ENCODE measurements around the gene MYL5.

The MYL5 gene

DNA sequence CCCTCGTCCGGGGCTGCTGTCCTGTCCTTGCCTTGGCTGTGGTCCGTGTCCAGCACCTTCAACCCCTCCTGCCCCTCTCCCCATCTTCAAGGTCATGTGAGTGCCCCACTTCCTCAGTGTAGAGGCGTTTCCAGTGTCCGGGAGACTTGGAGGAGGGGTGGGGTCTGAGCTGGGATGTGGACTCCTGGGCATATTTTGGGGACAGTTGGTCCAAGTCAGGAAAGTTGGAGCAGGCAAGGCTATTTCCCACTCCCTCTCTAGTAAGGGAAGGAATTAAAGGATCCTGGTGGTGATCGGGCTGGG is 34.2 kb downstream of the MYL5 start:
- DNase-seq: no peak

DNA sequence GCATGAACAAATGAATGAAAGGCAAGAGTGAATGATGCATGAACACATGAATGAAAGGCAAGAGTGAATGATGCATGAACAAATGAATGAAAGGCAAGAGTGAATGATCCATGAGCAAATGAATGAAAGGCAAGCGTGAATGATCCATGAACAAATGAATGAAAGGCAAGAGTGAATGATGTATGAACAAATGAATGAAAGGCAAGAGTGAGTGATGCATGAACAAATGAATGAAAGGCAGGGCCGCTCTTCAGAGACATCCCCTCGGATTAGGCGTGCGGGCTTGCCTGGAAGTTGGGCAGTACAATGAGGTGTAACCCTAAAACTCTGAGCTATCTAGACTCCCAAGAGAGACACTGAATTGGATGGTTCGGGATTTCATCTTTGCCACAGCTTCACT is 35.0 kb downstream of the MYL5 start:
- DNase-seq: no peak

GRCh38 chr4:710116-710515 is 35.8 kb downstream of the MYL5 start:
- DNase-seq: no peak

DNA sequence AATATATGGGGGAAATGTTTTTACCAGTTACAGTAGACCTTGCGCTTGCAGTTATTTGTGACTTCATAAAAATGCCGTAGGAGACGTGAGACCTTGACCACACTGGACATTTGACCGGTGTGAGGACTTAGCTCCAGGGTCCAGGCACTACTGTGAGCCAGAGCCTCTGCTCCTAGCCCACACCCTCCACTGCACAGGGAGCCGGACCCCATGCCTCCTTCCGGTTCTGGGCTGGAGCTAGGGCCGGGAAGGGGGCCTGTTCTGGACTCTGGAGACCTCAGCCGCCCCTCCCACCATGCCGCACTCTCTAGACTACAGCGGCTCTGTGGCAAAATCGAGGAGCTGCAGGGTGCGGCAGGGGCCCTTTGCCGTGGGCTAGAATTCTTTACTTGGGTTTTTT is 36.6 kb downstream of the MYL5 start:
- no peak for DNase-seq

DNA sequence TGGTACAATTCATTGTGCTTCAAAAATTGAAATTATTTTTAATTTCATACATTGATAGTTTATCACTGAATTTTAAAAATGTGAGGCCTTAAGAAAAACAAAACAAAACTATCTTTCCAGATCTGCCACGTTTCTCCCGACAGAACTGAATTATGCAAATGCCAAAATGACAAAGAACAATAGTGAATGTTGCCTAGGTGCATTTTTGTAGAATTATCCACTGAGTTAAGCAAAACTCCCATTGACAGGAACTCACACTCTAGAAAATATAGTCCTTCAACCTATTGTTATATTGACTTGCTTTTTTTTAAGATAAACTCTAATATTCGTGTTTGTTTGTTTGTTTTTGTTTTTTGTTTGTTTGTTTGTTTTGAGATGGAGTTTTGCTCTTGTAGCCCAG is 37.8 kb downstream of the MYL5 start:
- DNase-seq: no peak

GRCh38 chr4:712916-713632 is 38.7 kb downstream of the MYL5 start:
- DNase-seq: no peak

GRCh38 chr4:714087-714486 is 39.7 kb downstream of the MYL5 start:
- DNase-seq: no peak

DNA sequence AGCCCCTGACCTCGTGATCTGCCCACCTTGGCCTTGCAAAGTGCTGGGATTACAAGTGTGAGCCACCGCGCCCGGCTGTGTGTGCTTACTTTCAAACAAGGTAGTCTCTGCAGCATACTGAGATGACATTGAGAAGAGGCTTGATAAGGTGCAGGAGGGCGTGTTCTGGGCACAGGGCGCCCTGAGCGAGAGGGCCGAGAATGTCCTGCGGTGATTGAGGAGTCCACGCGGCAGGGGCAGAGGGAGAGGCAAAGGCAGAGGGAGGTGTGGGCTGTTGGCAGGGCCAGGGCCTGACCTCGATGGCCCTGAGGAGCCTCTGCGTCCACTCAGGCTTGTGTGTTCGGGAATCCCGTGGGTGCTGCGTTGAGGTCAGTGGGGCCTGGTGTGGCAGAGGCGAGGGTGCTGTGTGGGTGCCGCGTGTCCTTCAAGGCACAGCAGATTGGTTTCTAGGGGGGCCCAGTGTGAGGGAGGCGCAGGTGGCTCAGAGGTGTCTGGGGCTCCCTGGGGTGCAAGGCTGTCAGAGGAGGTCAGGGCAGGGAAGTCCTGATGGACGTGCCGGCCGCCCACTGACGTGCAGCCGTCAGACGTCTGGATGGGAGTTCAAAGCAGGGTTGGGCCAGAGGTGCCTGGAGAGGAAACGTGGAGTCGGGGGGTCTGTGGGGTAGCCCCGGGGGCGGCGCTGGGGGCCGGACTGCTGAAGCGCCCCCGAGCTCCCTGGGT is 43.4 kb downstream of the MYL5 start:
- no peak for DNase-seq

- DNase-seq: no peak
Observed at GRCh38 chr4:718460-718859, 44.1 kb downstream of the MYL5 start.

GRCh38 chr4:720111-720860 is 45.9 kb downstream of the MYL5 start:
- DNase-seq: no peak

GRCh38 chr4:721261-722168 is 47.2 kb downstream of the MYL5 start:
- DNase-seq: no peak

DNA sequence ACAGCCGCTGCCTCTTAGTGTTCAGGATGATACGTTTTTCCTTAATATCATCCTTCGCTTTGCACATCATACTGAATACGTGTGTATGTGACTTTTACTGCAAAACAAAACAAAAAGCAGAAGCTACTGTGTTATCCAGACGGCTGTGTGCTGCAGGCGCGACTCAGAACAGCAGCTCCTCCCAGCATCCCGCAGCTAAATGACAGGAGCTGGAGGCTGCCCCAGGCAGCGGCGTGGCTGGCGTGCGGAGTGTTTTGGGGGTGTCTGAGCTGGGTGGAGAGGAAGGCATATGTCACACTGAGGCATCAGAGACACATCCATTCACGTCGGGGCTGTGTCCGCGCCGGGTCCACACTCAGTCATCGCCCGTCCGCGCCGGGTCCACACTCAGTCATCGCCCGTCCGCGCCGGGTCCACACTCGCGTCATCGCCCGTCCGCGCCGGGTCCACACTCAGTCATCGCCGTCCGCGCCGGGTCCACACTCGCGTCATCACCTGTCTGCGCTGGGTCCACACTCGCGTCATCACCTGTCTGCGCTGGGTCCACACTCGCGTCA is 47.9 kb downstream of the MYL5 start:
- DNase-seq: no peak

- no peak for DNase-seq
Observed at GRCh38 chr4:722851-723360, 48.6 kb downstream of the MYL5 start.

DNA sequence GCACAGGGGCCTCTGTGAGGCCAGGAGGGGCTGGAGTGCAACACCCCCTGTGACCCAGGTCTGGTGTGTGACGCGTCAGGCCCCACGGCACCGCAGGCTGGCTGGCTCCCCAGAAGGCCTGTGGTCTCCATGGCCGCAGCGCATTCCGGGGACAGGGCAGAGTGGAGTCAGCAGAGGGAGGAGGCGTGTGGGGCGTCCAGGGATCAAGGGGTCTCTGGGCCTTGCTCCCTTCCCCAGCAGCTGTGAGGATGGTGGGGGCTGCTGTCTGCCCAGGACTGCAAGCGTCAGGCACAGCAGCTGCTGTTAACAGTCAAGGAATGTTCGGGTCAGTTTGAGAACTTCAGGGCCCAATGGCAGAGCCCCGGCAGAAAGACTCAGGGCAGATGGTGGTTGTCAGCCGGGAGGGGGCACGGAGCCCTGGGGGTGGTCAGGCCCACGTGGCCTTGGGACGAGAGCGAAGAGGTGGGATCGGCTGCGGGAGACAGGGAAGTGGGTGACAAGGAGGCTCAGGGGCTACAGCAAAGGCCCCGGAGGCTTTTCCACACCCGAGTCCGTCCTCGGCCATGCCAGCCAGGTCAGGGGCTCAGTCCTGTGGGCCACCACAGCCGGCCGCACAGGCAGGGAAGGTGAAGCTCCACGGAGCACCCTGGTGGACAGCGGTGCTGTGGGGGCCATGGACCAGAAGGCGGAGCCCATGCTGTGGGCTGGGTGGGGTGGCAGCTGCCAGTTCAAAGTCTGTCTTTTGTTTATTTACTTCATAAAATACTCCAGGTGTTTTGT is 49.6 kb downstream of the MYL5 start:
- no peak for DNase-seq

- DNase-seq: no peak
Observed at GRCh38 chr4:725391-726234, 51.3 kb downstream of the MYL5 start.

DNA sequence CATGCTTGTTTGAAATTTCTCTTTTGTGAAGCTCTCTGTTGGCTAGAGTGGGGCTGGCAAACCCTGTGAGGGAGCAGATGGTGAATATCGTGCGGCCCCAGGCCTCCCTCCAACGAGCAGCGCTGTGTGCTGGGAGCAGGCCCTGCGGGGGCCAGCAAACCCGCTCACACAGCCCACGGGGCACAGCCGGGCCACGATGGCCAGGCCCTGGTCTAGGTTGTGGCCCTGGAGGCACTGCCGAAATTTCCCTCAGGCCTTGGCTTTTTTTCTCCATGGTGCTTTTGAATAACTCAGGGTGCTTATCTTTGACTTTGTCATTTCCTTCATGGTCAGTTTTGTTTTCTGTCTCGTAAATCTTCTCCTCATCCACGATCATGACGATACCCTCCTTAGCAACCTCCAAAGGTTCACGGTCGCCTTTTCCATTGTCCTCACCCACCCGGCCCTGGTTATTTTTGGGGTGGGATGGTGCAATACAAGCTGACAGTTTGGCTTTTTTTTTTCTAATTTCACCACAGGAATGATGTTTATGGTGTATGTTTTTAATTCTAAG is 52.0 kb downstream of the MYL5 start:
- DNase-seq: no peak

DNA sequence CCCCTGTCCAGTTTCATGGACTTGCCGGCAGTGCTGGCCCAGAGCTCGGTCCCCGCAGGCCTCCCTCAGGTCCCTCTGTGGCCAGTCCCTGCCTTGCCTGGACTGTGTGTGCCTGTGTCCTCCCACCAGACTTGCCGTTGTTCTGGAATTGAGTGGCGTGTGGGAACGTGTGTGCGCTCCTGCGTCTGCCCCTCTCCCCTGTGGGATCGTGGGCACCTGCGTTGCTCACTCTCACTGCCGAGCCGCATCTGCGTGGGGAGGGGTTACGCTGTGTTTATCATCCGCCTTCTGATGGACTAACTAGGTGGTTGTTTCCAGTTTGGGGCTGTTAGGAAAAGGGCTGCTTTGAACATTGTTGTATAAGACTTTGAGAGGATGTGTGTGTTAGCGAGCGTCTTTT is 52.5 kb downstream of the MYL5 start:
- no peak for DNase-seq

- DNase-seq: no peak
Observed at GRCh38 chr4:727576-727975, 53.2 kb downstream of the MYL5 start.

DNA sequence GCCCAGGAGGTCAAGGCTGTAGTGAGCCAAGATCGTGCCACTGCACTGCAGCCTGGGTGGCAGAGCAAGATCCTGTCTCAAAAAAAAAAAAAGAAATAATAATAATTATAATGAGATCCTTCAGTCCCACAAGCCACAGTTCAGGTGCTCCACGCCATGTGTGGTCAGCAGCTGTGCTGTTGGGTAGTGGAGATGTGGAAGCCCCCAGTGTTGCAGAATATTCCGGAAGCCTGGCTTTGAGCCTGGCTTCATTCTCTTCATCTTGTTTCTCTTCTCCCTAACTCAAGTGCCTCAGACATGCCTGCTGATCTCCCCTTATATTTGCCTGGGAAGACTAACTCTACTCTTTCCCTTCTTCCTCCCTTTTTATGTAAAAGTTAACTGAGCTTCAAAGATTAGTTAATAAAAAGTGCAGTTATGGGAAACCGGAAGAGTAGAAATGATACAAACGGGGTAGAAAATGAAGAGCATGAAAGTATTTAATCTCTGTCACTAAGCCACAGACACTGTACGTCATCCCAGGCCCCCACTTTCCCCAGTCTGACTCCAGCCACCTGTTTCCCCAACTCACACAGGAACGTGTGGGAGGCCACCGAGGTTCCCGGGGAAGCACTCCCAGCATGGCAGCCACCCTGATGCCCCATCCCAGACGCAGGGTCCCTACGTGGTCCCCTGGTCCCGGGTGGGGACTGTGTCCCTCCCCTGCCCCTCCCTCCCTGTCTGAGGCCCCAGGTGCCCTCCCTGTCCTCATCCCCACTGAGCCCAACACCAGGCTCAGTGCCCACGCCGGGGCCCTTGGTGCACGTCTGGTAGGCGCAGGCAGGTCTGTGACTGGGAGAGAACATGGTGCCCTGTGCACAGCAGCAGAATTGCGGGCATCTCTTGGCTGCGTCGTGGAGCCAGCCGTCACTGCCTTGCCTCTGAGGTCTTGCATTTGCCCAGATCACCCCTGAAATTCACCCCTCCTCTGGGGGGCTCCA is 55.3 kb downstream of the MYL5 start:
- no peak for DNase-seq

Measured in DMS79 (cell line).